Stomach (tissue), 9 donors: ENCODE measurements around the gene NCKAP5. TPM values are rescaled to one million over a fixed set of nuclear protein-coding genes. Genes with fewer than 3 reads are reported as not detected.

Source experiments
- DNase-seq, 2 donors: peaks; one replicate each; pipeline versions ENCODE4 v3.0.0 to v3.0.0-alpha.2; 2013 to 2019
- H3K27ac ChIP-seq, 5 donors: fragments of 200-600 bp in 4 of 5; sonication (generic) in 4 of 5; one replicate each; pipeline ENCODE4 v1.5.1; 2013 to 2019; ENCODE audit warnings: mild to moderate bottlenecking in 1 of 5, moderate library complexity in 1 of 5
- H3K27me3 ChIP-seq, 3 donors: fragments of 200-600 bp; sonication (generic); one replicate each; pipeline ENCODE4 v1.5.1; 2017 to 2019; ENCODE audit warnings: mixed run types in 1 of 3
- H3K36me3 ChIP-seq, 4 donors: fragments of 200-600 bp; sonication (generic); 1 replicate in 3 of 4; 2 replicates in 1 of 4; pipeline ENCODE4 v1.5.1; 2016 to 2019
- H3K4me1 ChIP-seq, 4 donors: fragments of 200-600 bp; sonication (generic); one replicate each; pipeline ENCODE4 v1.5.1; 2016 to 2019
- H3K4me3 ChIP-seq, 4 donors: fragments of 200-600 bp; sonication (generic) in 3 of 4; one replicate each; pipeline ENCODE4 v1.5.1; 2016 to 2019; ENCODE audit warnings: mild to moderate bottlenecking in 1 of 4
- H3K9me3 ChIP-seq, 4 donors: fragments of 200-600 bp; sonication (generic); one replicate each; pipeline ENCODE4 v1.5.1; 2016 to 2019
- EP300 ChIP-seq: sonication (generic); formaldehyde crosslinking; IDR thresholded peaks from one replicate; pipeline ENCODE4 v1.6.1; 2017; ENCODE audit warnings: antibody characterized with exemption
- POLR2A ChIP-seq, 4 donors: fragments of 450-650 bp; IDR thresholded peaks; one replicate each; pipeline ENCODE4 v1.6.1; 2016; ENCODE audit warnings: antibody characterized with exemption in 4 of 4, control low read depth in 2 of 4, mild to moderate bottlenecking in 1 of 4, moderate library complexity in 1 of 4
- POLR2AphosphoS5 ChIP-seq, 3 donors: sonication (generic); formaldehyde crosslinking; IDR thresholded peaks; one replicate each; pipeline ENCODE4 v1.6.1; 2016; ENCODE audit warnings: antibody characterized with exemption in 3 of 3
- WGBS, 5 donors: extraction: QIAGEN DNeasy Blood & Tissue Kit in 3 of 5; methylation state at CpG; one replicate each; pipeline versions ENCODE4 v1.1.5 to v1.1.7; 2013 to 2018; 5-methylcytosine and 5-hydroxymethylcytosine counted together
- intact Hi-C: fragments of 100-400 bp; cut with DNase I; formaldehyde crosslinking; loops from one replicate; pipeline ENCODE4 v1.15.1; 2023; ENCODE audit warnings: low total_unique reads
- polyA plus RNA-seq, 3 donors: library from polyadenylated mRNA; stranded (reverse); fragments of 200-250 nt; gene quantifications; one replicate each; pipeline ENCODE4 v1.2.3, GENCODE V29; 2013
- total RNA-seq, 5 donors: library from RNA; depleted of rRNA; stranded (reverse); fragments of >200 nt; gene quantifications; one replicate each; pipeline versions ENCODE4 v1.1.0 to v1.2.3, GENCODE V29; 2014 to 2016
- TF ChIP-seq, protein P1 (sequence below), 7 experiments: fragments of 450-650 bp in 4 of 7; fragments of 200-600 bp in 3 of 7; sonication (generic) in 3 of 7; IDR thresholded peaks; one replicate each; pipeline ENCODE4 v1.5.1; 2016 to 2019; ENCODE audit warnings: antibody characterized with exemption in 7 of 7, control low read depth in 2 of 7, mild to moderate bottlenecking in 1 of 7
- donor health status: healthy with polysubstance abuse.
- donor health status: Bipolar disorder and iron deficiency.
- donor health status: healthy.

The NCKAP5 gene
- total and polyA plus RNA-seq, 8 donors: 0.58 to 8.0 (median 1.6) TPM; not detected in 1

DNA sequence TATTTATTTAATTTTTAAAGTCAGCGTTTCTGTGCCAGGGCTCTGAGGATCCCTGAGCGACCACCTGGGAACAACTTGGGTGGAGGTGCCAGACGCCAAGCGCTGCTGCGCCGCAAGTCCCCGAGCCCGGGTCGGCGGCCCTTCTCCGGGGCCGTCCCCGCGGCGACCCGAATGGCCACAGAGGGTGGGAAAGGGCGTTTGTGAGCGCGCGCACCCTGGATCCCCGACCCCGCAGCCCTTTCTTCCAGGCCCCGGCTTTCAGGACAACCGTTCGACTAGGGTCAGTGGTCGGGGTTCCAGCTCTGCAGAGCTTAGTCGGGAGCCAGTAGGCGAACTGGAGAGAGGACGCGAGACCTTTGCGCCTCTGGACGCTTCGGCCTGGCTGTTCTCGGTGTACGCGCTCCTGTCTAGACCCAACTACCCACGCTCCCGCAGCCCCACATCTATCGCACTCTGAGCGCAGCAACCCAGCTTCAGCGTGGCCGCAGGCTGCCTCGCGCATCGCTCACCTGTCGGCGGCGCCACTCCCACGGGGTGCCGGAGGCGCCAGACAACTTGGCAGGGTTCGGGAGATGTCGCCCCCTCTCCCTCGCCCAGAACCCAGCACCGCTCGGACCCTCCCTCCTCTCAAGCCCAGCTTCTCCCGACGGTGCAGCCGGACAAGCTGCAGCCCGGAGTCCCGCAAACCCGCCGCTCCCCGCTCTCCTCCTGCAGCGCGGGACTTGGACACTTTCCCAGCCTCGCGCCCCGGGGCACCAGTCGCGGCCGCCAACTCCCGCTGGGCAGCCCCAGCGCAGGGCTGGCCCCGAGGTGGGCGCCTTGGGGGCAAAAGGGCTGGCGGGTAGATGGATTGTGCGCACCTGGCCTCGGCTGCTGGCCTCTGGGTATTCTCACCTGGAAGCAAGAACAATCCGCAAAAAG lies 899.0 kb downstream of the NCKAP5 start:
- no peaks in the 10 kb centered on the region for H3K9me3 ChIP-seq
- peaks cover 10 to 46% (median 38%) of the 10 kb centered on the region in 3 donors for H3K27me3 ChIP-seq
- WGBS, 5 donors: 2 to 4% (median 3%) methylated on average over 25 to 80 of the region's 80 CpGs
- TF ChIP-seq, protein P1, sequence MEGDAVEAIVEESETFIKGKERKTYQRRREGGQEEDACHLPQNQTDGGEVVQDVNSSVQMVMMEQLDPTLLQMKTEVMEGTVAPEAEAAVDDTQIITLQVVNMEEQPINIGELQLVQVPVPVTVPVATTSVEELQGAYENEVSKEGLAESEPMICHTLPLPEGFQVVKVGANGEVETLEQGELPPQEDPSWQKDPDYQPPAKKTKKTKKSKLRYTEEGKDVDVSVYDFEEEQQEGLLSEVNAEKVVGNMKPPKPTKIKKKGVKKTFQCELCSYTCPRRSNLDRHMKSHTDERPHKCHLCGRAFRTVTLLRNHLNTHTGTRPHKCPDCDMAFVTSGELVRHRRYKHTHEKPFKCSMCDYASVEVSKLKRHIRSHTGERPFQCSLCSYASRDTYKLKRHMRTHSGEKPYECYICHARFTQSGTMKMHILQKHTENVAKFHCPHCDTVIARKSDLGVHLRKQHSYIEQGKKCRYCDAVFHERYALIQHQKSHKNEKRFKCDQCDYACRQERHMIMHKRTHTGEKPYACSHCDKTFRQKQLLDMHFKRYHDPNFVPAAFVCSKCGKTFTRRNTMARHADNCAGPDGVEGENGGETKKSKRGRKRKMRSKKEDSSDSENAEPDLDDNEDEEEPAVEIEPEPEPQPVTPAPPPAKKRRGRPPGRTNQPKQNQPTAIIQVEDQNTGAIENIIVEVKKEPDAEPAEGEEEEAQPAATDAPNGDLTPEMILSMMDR (IDR thresholded peaks at IDR 0.05): no peak
- TF ChIP-seq POLR2AphosphoS5 (IDR thresholded peaks at IDR 0.05): no peak
- no peak for TF ChIP-seq POLR2A (IDR thresholded peaks at IDR 0.05)
- TF ChIP-seq EP300: no peak
- H3K4me3 ChIP-seq: peak overlapping the region; percentile 50 to 74 (median 56)
- peak in 1 of 2 donors; percentile 58 for DNase-seq
- no peak overlapping the region for H3K27ac ChIP-seq
- H3K36me3 ChIP-seq: no peaks in the 10 kb centered on the region
- peaks cover 26 to 39% (median 36%) of the 10 kb centered on the region in 4 donors for H3K4me1 ChIP-seq
- intact Hi-C loops: no loop called here

DNA sequence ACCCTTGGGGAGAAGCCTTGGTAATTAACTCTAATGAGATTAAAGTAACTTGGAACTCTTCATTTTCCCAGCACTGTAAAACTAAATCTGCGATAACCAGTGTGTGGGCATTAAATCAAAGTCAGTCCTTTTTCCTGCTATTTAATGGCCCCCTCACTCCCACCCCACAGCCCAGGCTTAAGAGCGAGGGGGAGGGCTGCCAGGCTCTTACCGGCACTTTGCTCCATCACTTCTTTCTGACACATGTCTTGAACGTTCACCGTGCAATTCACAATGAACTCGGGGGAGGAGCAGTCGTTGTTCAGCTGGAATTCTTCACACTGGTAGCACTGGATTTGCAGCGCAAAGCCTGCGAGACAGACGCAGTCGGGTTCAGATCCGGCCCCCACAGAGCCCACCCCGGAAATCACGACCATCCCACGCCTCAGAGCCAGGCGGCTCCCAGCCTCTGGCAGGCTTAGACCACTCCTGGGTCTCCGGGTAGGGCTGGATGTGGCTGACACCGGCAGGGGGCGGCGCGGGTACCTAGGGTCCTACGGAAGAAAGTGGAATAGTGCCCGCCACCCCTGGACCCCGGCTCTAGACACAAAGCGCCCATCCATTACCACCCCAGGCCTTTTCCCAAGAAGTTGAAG lies 900.0 kb downstream of the NCKAP5 start:
- WGBS, 5 donors: 6 to 19% (median 8%) methylated on average over 11 to 25 of the region's 25 CpGs
- peak overlapping the region in 3 of 4 donors; percentile 50 to 74 (median 60) for H3K4me3 ChIP-seq
- no peak overlapping the region for H3K27ac ChIP-seq
- DNase-seq: peak in 1 of 2 donors; percentile 57
- H3K36me3 ChIP-seq: no peaks in the 10 kb centered on the region
- peaks cover 26 to 39% (median 36%) of the 10 kb centered on the region in 4 donors for H3K4me1 ChIP-seq
- H3K27me3 ChIP-seq: peaks cover 10 to 42% (median 38%) of the 10 kb centered on the region in 3 donors
- H3K9me3 ChIP-seq: no peaks in the 10 kb centered on the region
- intact Hi-C loops: no loop called here
- TF ChIP-seq, protein P1 (IDR thresholded peaks at IDR 0.05): no peak
- TF ChIP-seq POLR2A (IDR thresholded peaks at IDR 0.05) (no peak), EP300 (no peak), POLR2AphosphoS5 (IDR thresholded peaks at IDR 0.05) (no peak)

DNA sequence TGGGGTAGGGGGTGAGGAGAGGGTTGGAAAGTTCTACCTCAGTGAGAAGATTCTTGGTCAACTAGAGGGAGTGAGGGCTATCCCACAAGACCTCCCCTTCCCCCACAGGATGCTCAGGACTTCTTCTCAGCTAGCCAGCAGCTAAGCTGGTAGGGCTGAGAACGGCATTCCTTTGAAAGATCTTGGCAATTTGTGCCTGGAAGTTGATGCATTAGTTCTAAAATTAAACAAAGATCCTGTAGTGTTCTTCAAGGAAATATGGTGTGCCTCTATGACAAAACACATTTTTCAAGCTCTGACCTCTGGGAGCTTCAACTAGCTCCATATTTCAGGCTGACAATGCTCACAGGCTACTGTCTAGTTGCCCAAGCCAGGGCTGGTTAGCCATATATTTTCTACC lies 900.6 kb downstream of the NCKAP5 start:
- H3K4me1 ChIP-seq: peaks cover 26 to 39% (median 36%) of the 10 kb centered on the region in 4 donors
- peak in 1 of 2 donors; percentile 15 for DNase-seq
- intact Hi-C loops: no loop called here
- H3K27ac ChIP-seq: no peak overlapping the region
- WGBS, 5 donors: 44 to 68% (median 47%) methylated on average over 1 of the region's 1 CpG
- H3K4me3 ChIP-seq: no peak overlapping the region
- H3K36me3 ChIP-seq: no peaks in the 10 kb centered on the region
- no peaks in the 10 kb centered on the region for H3K9me3 ChIP-seq
- TF ChIP-seq, protein P1 (IDR thresholded peaks at IDR 0.05): no peak
- no peak for TF ChIP-seq EP300
- TF ChIP-seq POLR2AphosphoS5 (IDR thresholded peaks at IDR 0.05): no peak
- no peak for TF ChIP-seq POLR2A (IDR thresholded peaks at IDR 0.05)
- peaks cover 10 to 42% (median 38%) of the 10 kb centered on the region in 3 donors for H3K27me3 ChIP-seq

DNA sequence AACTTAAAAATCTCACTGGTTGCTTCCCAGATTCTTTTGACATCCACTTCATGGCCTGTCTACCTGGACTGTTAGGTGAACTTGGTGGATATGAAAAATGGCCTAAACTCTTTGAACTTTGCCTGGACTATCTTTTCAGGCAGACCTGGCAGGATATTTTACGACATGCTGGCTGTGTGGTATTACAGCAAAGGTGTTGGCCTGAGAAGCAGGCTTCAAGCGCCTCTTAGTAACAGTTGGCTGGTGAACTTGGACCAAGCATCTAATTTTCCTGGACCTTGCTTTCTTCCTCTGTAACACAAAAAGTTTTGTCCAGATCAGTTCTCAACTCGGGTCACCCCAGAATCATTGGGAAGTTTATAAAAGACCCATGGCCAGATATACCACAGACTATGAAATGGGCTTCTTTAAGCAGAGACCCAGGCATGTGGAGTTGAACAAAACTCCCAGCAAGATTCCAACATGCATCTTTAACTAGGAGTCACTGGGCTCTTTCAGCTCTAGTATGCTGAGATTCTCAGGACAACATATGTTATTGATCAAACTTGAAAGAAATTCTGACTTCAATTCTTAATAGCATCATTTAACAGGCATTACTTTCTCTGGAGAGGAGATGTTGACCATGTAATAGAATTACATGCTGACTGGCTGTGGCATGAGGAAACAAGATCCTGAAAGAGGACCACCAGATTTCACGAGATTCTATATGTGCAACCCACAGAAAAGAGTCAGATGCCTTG lies 902.7 kb downstream of the NCKAP5 start:
- no peaks in the 10 kb centered on the region for H3K36me3 ChIP-seq
- H3K4me1 ChIP-seq: peaks cover 19 to 29% (median 26%) of the 10 kb centered on the region in 4 donors
- no peak for DNase-seq
- intact Hi-C loops: no loop called here
- no peak overlapping the region for H3K4me3 ChIP-seq
- H3K27ac ChIP-seq: no peak overlapping the region
- 85 to 93% (median 92%) methylated on average over 4 of the region's 4 CpGs for WGBS, 5 donors
- H3K27me3 ChIP-seq: peaks cover 10 to 31% (median 29%) of the 10 kb centered on the region in 3 donors
- TF ChIP-seq EP300 (no peak), POLR2A (IDR thresholded peaks at IDR 0.05) (no peak), POLR2AphosphoS5 (IDR thresholded peaks at IDR 0.05) (no peak)
- TF ChIP-seq, protein P1 (IDR thresholded peaks at IDR 0.05): no peak
- H3K9me3 ChIP-seq: no peaks in the 10 kb centered on the region
